ENCODE data around the gene CXorf65.

The CXorf65 gene

GRCh38 chrX:71068044-71068918 is 38.3 kb downstream of the CXorf65 start, which contains the start of gene SNX12:
Gene SNX12 (minus strand): TSS chrX:71068334. CDS start chrX:71068306, 28 bp downstream.
- peak; percentile 78 for DNase-seq (ENCODE audit: low read depth, low spot score)
- H3K27ac ChIP-seq: peak within 1 kb of the TSS; percentile 74

GRCh38 chrX:71067712-71068043 is 38.9 kb downstream of the CXorf65 start:
- DNase-seq (ENCODE audit: low read depth, low spot score): no peak
- peak overlapping the region; percentile 74 for H3K27ac ChIP-seq

- no peak for DNase-seq (ENCODE audit: low read depth, low spot score)
- H3K27ac ChIP-seq: peak overlapping the region; percentile 74
These were observed 39.5 kb downstream of the CXorf65 start for GRCh38 chrX:71067089-71067488.

GRCh38 chrX:71060127-71060526 is 46.4 kb downstream of the CXorf65 start:
- H3K27ac ChIP-seq: no peak overlapping the region
- DNase-seq (ENCODE audit: low read depth, low spot score): no peak

GRCh38 chrX:71057848-71058530 is 48.6 kb downstream of the CXorf65 start:
- no peak for DNase-seq (ENCODE audit: low read depth, low spot score)
- H3K27ac ChIP-seq: no peak overlapping the region

- no peak overlapping the region for H3K27ac ChIP-seq
These were observed 49.7 kb downstream of the CXorf65 start for GRCh38 chrX:71056867-71057266.

More at GRCh38 chrX:71056867-71057266, 49.7 kb downstream of the CXorf65 start:
- no peak for DNase-seq (ENCODE audit: low read depth, low spot score)
